GM12878 (cell line): Measurements from ENCODE around the gene GATA2. TPM values are rescaled to one million over a fixed set of nuclear protein-coding genes. Genes with fewer than 3 reads are reported as not detected.

ENCODE experiments used
- ATAC-seq: fragments of 200-7000 bp; cut with Tn5 transposase; 3 replicates; pipeline ENCODE4 v1.9.1; 2020; ENCODE audit warnings: mild to moderate bottlenecking, moderate library complexity
- BruUV-seq: library from RNA; stranded (reverse); fragments of 400-500 nt; replicated peaks from 2 replicates; lab custom pipeline; 2021; lab: Mats Ljungman, UMichigan
- CTCF ChIA-PET: fragments of 300-600 bp; sonication (Branson Sonifier 250); formaldehyde crosslinking; extraction: SDS; loops from one replicate; lab custom pipeline; 2021; ENCODE audit warnings: inconsistent platforms; lab: Yijun Ruan, JAX
- POLR2A ChIA-PET: fragments of 350-600 bp; formaldehyde crosslinking; extraction: SDS; loops from one replicate; lab custom pipeline; 2021; ENCODE audit warnings: inconsistent platforms; lab: Charles Lee
- RAD21 ChIA-PET: fragments of 300-600 bp; sonication (Branson Sonifier 250); formaldehyde crosslinking; loops from one replicate; lab custom pipeline; 2023; ENCODE audit warnings: antibody characterized with exemption; ENCODE audit not compliant: unreplicated experiment; lab: Charles Lee
- SMC1A ChIA-PET: fragments of 300-600 bp; sonication (Branson Sonifier 250); formaldehyde crosslinking; loops from one replicate; lab custom pipeline; 2023; ENCODE audit not compliant: unreplicated experiment, uncharacterized antibody; lab: Charles Lee
- DNase-seq: peaks from one replicate; pipeline ENCODE4 v3.0.0-alpha.2; 2011; ENCODE audit warnings: low read depth, low spot score
- FAIRE-seq: peaks from 3 replicates; lab custom pipeline; 2011; peaks lifted over from hg19 to GRCh38; lab: Jason Lieb, UNC
- H2AFZ ChIP-seq: 2 replicates; pipeline ENCODE4 v1.6.0; 2011; ENCODE audit warnings: low read depth, low read length, control low read depth; ENCODE audit not compliant: control insufficient read depth
- H3K27ac ChIP-seq: 2 replicates; pipeline ENCODE4 v1.5.1; 2011; ENCODE audit warnings: control low read depth; ENCODE audit not compliant: control insufficient read depth, insufficient read depth
- H3K27me3 ChIP-seq, 2 experiments: replicated peaks in 1 of 2; 2 replicates each; pipeline versions ENCODE4 v1.6.0 to v1.6.1; 2011; ENCODE audit warnings: low read length in 1 of 2; ENCODE audit not compliant: control insufficient read depth in 2 of 2, insufficient read depth in 2 of 2
- H3K36me3 ChIP-seq, 2 experiments: 2 replicates each; pipeline ENCODE4 v1.5.1; 2011; ENCODE audit warnings: low read length in 1 of 2; ENCODE audit not compliant: control insufficient read depth in 2 of 2, insufficient read depth in 2 of 2
- H3K4me1 ChIP-seq: 2 replicates; pipeline ENCODE4 v1.6.1; 2011; ENCODE audit warnings: mild to moderate bottlenecking, low read length, moderate library complexity, mixed read lengths; ENCODE audit not compliant: control insufficient read depth, insufficient read depth
- H3K4me2 ChIP-seq: 2 replicates; pipeline ENCODE4 v1.6.0; 2011; ENCODE audit warnings: control low read depth; ENCODE audit not compliant: control insufficient read depth, insufficient read depth
- H3K4me3 ChIP-seq: fragments of 200-600 bp; sonication (generic); 2 replicates; pipeline ENCODE4 v1.5.1; 2016
- H3K79me2 ChIP-seq: 2 replicates; pipeline ENCODE4 v1.6.0; 2011; ENCODE audit warnings: low read length; ENCODE audit not compliant: control insufficient read depth, insufficient read depth
- H3K9ac ChIP-seq: 2 replicates; pipeline ENCODE4 v1.8.0; 2011; ENCODE audit warnings: low read length, control low read depth, mixed read lengths; ENCODE audit not compliant: control insufficient read depth, insufficient read depth
- H3K9me3 ChIP-seq: replicated peaks from 3 replicates; pipeline ENCODE4 v1.5.1; 2011; ENCODE audit warnings: mild to moderate bottlenecking, low read length; ENCODE audit not compliant: control insufficient read depth, insufficient read depth
- H4K20me1 ChIP-seq: 2 replicates; pipeline ENCODE4 v1.6.0; 2011; ENCODE audit not compliant: control insufficient read depth, insufficient read depth
- BCLAF1 ChIP-seq: fragments of 450-650 bp; IDR thresholded peaks from 2 replicates; pipeline ENCODE4 v1.6.1; 2017; ENCODE audit warnings: antibody characterized with exemption, mild to moderate bottlenecking, moderate library complexity
- CBX5 ChIP-seq: sonication (generic); IDR thresholded peaks from 2 replicates; pipeline ENCODE4 v1.6.1; 2016; ENCODE audit warnings: low read depth, moderate library complexity, mild to moderate bottlenecking, inconsistent platforms
- E4F1 ChIP-seq: fragments of 450-650 bp; IDR thresholded peaks from 2 replicates; pipeline ENCODE4 v1.6.1; 2018; ENCODE audit warnings: borderline replicate concordance, mild to moderate bottlenecking; ENCODE audit not compliant: partially characterized antibody
- FOXK2 ChIP-seq: fragments of 450-650 bp; IDR thresholded peaks from 2 replicates; pipeline ENCODE4 v1.6.1; 2017; ENCODE audit warnings: mild to moderate bottlenecking, moderate library complexity
- IKZF1 ChIP-seq: fragments of 450-650 bp; conservative IDR thresholded peaks from 2 replicates; pipeline ENCODE4 v1.6.1; 2017; ENCODE audit warnings: antibody characterized with exemption, mild to moderate bottlenecking
- JUND ChIP-seq: IDR thresholded peaks from 2 replicates; pipeline ENCODE4 v1.6.1; 2012; ENCODE audit warnings: low read depth, mild to moderate bottlenecking, low read length, improper control_type of control experiment, moderate library complexity
- NBN ChIP-seq: fragments of 450-650 bp; IDR thresholded peaks from 2 replicates; pipeline ENCODE4 v1.6.1; 2016
- NFYB ChIP-seq: IDR thresholded peaks from 2 replicates; pipeline ENCODE4 v1.6.1; 2011; ENCODE audit warnings: low read depth, mild to moderate bottlenecking, low read length, improper control_type of control experiment, moderate library complexity; ENCODE audit not compliant: insufficient read depth
- PKNOX1 ChIP-seq: fragments of 450-650 bp; IDR thresholded peaks from 2 replicates; pipeline ENCODE4 v1.6.1; 2016; ENCODE audit warnings: mild to moderate bottlenecking
- SP1 ChIP-seq: IDR thresholded peaks from one replicate; pipeline ENCODE4 v1.6.1; 2011; ENCODE audit warnings: low read depth, low read length
- USF2 ChIP-seq: IDR thresholded peaks from 2 replicates; pipeline ENCODE4 v1.6.1; 2011; ENCODE audit warnings: low read depth, low read length, improper control_type of control experiment, borderline replicate concordance
- ZNF217 ChIP-seq: fragments of 450-650 bp; IDR thresholded peaks from 2 replicates; pipeline ENCODE4 v1.6.1; 2017; ENCODE audit warnings: antibody characterized with exemption, mild to moderate bottlenecking
- ZNF274 ChIP-seq: IDR thresholded peaks from one replicate; pipeline ENCODE4 v1.8.0; 2011; ENCODE audit not compliant: insufficient read length, insufficient read depth
- ZNF384 ChIP-seq: IDR thresholded peaks from 2 replicates; pipeline ENCODE4 v1.6.1; 2012; ENCODE audit warnings: low read depth, mild to moderate bottlenecking, low read length, improper control_type of control experiment, borderline replicate concordance
- ZNF622 ChIP-seq: fragments of 450-650 bp; IDR thresholded peaks from 2 replicates; pipeline ENCODE4 v1.6.1; 2017; ENCODE audit warnings: mild to moderate bottlenecking, inconsistent platforms
- ZZZ3 ChIP-seq: IDR thresholded peaks from 2 replicates; pipeline ENCODE4 v1.6.1; 2011; ENCODE audit warnings: low read depth; ENCODE audit not compliant: control insufficient read depth, insufficient read length
- WGBS: methylation state at CpG from one replicate; pipeline ENCODE4 v1.1.6; 2016; ENCODE audit warnings: low lambda C conversion rate; ENCODE audit not compliant: insufficient replicate concordance, insufficient coverage; ENCODE audit errors: missing lambda C conversion rate; 5-methylcytosine and 5-hydroxymethylcytosine counted together
- in situ Hi-C: fragments of 300-500 bp; cut with MboI; formaldehyde crosslinking; loops from 9 replicates; pipeline ENCODE4 v1.14.3; 2018; ENCODE audit warnings: mixed read lengths
- intact Hi-C: fragments of 100-400 bp; cut with micrococcal nuclease; formaldehyde crosslinking; loops from one replicate; pipeline ENCODE4 v1.14.2; 2022; ENCODE audit not compliant: unreplicated experiment
- polyA plus RNA-seq, 11 experiments: library from polyadenylated mRNA; depleted of rRNA in 4 of 11; unstranded in 6 of 11; stranded (reverse) in 5 of 11; fragments of >200 nt; fragmentation: Nextera tagmentation in 4 of 11; fragmentation: Illumina TruSeq in 1 of 11; extraction: Ambion mirVana in 4 of 11; extraction: Trizol in 1 of 11; gene quantifications; 1 replicate in 1 of 11; 2 replicates in 10 of 11; pipeline versions ENCODE4 v1.2.1 to v1.2.3, GENCODE V29; 2011 to 2016; ENCODE audit warnings: inconsistent platforms in 2 of 11, missing spikeins in 2 of 11, low read depth in 1 of 11
- total RNA-seq, 4 experiments: library from RNA; depleted of rRNA in 3 of 4; stranded (reverse); fragments of >200 nt in 3 of 4; fragmentation: Illumina TruSeq in 1 of 4; extraction: Trizol in 1 of 4; gene quantifications; 2 replicates each; pipeline versions ENCODE4 v1.2.1 to v1.2.3, GENCODE V29; 2013 to 2021

GATA2 gene
- total and polyA plus RNA-seq, 10 of the 15 experiments (the other 5 are each of a cell fraction or from before 2014, with no cell fraction given): 0.56 TPM; not detected in 9

GRCh38 chr3:128432301-128432970 lies 60.6 kb downstream of the GATA2 start (continued):
- TF ChIP-seq USF2 (no peak), ZNF217 (no peak), JUND (no peak), NFYB (no peak), CBX5 (no peak), ZZZ3 (no peak), FOXK2 (no peak)

- 55% methylated on average over 13 of the region's 13 CpGs for WGBS
- BruUV-seq: no TSS peak
- no peak for TF ChIP-seq ZNF384
- no peak for TF ChIP-seq PKNOX1
- TF ChIP-seq ZNF622: no peak
- no peak for TF ChIP-seq NBN
- TF ChIP-seq IKZF1: no peak
- no peak for TF ChIP-seq BCLAF1
- no peak for TF ChIP-seq E4F1
- TF ChIP-seq SP1: no peak
- no peak for TF ChIP-seq ZNF274
These were observed 61.1 kb downstream of the GATA2 start for GRCh38 chr3:128431803-128432300.

More at GRCh38 chr3:128431803-128432300, 61.1 kb downstream of the GATA2 start:
- no peaks in the 10 kb centered on the region for H3K36me3 ChIP-seq
- no peak overlapping the region for H3K4me3 ChIP-seq
- no peaks in the 10 kb centered on the region for H3K79me2 ChIP-seq
- ChIA-PET CTCF (no interaction called here), RAD21 (no interaction called here), POLR2A (no interaction called here), SMC1A (no interaction called here)
- DNase-seq (no peak), ATAC-seq (no peak), FAIRE-seq (no peak)
- no peaks in the 10 kb centered on the region for H4K20me1 ChIP-seq
- intact Hi-C loops (no loop called here), in situ Hi-C loops (no loop called here)
- no peaks in the 10 kb centered on the region for H3K9me3 ChIP-seq
- H3K27ac ChIP-seq: no peak overlapping the region
- H3K9ac ChIP-seq: no peak overlapping the region
- no peaks in the 10 kb centered on the region for H3K4me1 ChIP-seq
- H2AFZ ChIP-seq: no peak overlapping the region
- H3K4me2 ChIP-seq: no peak overlapping the region
- H3K27me3 ChIP-seq: peaks cover 2 to 17% of the 10 kb centered on the region in 2 experiments
